NOMO-1 treated with dmso at 0.1 percent for 144 hours (cell line): ENCODE results near the gene CGN.
"Not testable (repeated sequence)": the region's sequence is repeated elsewhere in the genome, so short reads cannot be mapped to it uniquely, and the experiment has no call there.

Experiments used
- DNase-seq: peaks from one replicate; lab custom pipeline; 2025; ENCODE audit not compliant: unreplicated experiment; lab: John Stamatoyannopoulos, UW

CGN gene

DNA sequence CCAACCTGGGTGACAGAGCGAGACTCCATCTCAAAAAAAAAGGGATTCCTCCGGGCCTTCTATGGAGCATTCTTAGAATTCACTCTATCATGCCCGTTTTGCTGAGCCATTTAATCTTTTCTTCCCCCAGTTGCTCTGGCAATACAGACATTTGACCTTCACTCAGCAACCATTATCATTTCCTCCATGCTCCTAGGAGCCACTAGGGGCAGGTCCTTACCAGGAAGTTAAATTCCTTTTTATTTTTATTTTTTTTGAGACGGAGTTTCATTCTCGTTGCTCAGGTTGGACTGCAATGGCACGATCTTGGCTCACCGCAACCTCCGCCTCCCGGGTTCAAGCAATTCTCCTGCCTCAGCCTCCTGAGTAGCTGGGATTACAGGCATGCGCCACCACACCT, 9.7 kb upstream of the CGN start:
- no peak for DNase-seq

DNA sequence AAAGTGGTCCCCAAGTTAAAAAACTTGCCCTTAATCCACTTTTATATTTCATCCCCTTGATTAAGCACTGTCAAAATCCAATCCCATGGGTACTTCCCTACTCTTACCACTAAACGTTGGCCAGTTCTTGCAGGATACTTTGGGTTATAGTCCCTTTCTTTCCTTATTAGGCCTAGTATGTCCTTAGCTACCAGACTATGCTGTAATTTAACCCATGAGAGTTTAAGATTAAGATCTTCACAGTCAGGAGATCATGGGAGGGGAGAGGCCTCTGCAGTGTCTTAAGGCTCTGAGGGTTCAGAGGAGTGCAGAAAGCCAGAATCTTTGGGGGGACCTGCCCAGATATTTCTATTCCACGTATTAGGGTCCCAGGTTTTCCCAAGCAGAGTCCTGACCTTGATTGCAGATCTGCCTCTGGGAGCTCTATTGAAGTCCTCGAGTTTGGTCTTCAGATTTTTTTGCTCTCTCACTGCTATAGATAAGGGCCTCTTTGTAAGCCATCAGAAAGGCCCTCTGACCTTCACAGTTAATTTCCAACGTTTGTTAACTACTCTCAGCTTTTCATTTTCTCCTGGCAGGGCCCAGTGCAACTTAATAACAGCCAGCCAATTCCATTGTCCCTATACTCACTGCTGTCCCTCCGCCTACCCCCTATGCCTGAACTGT, 9.0 kb upstream of the CGN start:
- no peak for DNase-seq

DNA sequence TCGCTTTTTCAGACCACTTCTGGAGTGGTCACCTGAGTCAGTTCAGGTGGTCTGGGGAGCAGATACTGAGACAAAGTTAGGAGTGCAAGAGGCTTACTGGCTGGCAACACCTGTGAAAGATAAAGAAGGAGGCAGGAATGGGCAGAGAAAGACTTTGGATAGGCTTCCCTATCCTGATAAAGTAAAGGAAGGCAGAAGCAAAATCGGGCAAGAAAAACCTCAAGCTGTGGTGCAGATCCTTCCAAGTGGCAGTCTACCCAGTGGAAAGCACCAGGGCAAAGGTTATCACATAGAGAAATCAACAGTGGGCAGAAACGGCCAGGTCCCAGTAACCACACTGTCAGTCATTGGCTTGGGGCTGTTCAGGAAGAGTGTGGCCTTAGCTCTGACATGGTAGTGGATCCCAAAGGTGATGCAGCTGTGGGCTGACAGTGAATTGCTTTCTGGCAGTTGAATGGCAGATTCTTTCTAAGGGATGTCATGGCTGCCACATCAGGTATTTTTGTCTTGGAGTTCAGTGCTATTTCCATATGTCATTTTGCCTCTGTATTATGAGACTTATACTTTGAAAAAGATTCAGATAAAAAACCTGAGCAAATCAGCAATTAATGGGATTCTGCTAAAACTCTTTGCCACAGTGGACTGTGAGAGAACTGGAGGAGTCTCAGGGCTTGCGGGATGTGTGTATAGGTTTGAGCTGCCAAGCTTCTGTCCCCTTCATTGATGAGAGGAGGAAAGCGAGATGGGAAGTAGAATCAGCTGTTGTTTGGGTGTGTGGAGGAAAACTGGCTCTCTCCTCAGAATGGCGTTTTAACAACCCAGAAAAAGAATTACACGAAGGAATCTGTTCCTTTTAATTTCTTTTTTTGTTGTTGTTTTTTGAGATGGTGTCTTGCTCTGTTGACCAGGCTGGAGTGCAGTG, 8.1 kb upstream of the CGN start:
- no peak for DNase-seq

DNA sequence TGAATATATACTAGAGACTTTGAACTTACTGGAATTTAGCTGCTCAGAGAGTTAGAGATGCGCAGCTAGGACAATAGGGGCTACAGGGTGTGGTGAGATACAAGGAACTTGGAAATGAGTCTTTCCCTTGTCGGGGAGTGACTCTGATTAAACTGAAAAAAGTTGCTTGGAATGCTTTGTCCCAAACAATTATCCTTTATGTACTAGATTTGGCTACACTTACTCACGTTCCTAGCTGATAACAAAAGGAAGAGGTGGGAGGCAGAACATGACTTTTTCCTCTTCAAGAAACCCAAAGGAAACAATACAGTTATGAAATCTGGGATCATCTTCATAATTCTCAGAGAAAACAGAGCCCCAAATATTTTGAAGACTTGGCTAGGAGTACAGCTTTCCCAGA, 6.9 kb upstream of the CGN start:
- DNase-seq: no peak

DNA sequence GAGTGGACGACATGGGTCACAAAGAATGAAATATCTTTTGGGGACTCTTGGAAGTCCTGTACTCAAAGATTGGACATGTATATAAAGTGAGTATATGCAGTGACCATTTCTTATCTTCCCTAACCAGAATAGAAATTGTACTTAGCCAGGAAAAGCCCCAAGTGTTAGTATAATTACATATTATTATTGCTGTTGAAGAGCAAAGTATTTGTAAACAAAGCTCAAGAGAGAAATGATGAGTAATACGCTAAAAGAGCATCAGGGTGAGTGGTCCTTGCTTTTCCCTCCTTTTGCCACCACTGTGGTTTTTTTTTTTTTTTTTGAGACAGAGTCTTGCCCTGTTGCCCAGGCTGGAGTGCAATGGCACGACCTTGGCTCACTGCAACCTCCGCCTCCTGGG, 6.4 kb upstream of the CGN start:
- DNase-seq: no peak

DNA sequence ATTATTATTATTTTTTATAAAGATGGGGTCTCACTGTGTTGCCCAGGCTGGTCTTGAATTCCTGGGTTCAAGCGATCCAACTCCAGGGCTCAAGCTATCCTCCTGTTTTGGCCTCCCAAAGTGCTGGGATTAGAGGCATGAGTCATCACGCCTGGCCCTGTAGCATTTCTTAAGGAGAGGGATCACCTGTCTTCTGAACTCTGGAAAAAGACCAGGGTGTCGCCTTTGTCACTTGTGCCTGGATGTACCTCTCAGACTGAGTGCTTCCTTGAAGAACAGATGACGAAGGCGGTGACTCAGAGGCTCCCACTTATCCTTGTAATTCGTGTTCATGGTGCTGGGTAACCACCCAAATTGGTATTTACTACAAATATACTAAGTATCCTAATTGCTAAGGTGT, 2.4 kb upstream of the CGN start:
- no peak for DNase-seq

DNA sequence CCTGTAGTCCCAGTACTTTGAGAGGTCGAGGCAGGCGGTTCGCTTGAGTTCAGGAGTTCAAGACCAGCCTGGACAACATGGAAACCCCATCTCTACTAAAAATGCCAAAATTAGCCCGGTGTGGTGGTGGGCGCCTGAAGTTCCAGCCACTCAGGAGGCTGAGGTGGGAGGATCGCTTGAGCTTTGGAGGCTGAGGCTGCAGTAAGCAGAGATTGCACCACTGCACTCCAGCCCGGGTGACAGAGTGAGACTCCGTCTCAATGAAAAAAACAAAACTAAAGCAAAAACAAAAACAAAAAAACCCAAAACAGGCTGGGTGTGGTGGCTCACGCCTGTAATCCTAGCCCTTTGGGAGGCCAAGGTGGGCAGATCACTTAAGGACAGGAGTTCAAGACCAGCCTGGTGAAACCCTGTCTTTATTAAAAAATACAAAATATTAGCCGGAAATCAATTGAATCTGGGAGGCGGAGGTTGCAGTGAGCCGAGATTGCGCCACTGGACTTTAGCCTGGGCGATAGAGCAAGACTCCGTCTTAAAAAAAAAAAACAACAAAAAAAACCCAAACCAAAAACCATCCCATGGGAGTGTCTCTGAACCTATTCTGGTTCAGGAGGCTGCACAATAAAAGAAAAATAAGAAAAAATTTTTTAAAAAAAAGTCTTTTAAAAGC, 1.7 kb upstream of the CGN start:
- no peak for DNase-seq

DNA sequence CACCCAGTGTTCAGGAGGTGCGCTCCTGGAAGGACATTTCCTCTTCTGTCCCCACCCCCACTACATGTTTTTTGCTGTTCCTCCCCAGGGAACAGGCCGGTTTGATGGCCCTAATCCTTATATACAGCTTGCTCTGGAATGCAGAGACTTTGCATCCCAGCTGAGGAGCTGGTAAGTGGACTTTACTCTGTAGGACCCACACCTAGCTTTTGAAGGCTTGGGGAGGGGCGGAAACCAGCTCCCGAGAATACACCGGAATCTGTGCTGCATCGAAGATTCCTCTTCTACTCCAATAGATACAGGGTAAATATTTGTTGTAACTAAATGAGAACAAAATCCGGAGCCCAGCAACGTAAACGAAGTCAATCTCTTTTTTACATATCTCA, 1.2 kb upstream of the CGN start:
- no peak for DNase-seq

DNA sequence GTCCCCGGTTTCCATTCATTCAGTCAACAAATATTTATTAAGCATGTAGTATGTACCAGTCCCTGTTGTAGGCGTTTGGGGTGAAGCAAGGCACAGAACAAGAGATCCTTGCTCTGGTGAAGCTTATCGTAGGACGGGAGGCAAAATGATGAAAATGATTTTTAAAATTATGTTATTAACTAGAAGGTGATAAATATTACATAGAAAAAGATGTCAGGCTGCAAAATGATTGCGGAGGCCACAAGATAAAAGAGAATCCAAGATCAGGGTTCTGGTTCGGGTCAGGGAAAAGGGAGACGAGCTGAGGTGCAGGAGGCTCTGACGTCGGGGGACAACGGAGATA, 602 bp upstream of the CGN start:
- no peak for DNase-seq

DNA sequence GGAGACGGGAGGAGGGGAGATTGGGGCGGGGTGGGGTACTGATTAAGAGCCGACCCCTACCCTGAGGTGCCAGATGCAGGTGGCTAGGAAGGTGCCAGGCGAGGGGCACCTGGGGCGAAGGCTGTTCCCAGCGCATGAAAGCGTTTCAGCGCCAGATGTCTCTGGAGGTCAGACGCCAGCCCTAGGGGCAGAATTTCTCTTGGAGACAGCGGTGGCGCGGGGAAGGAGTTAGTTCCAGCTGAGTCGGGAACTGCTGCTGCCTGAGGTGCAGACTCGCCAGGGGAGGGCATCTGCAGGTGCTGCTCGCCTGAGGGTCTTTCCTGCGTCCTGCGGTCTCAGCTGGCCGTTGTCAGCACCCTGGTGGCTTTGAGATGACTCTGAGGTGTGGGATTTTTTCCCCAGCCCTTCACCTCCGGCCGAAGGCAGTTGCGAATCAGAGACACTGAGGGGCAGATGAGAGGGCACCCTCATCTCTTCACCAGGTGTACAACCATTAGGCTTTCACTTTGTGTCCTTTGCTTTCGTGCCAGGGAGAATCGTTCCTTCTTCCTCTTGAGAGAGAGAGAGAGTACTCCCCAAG, 539 bp downstream of the CGN start:
- no peak for DNase-seq

DNA sequence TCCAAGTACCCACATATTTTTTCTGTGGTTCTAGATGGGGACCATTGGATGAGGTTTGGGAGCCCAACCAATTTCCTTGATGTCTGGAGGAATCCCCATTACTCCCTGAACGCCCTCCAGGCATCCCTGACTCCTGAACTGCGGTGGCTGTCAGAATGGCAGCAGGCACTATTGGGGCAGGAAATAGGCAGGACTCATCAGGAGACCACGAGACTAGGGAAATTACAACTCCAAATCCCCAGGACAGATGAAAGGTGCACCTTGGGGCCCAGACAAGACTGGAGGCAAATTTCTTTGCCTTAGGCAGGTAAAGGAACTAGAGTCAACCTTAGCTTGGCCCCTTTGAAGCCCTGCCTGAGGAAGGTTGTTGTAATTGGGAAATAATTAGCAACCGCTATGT, 1.1 kb downstream of the CGN start:
- no peak for DNase-seq

DNA sequence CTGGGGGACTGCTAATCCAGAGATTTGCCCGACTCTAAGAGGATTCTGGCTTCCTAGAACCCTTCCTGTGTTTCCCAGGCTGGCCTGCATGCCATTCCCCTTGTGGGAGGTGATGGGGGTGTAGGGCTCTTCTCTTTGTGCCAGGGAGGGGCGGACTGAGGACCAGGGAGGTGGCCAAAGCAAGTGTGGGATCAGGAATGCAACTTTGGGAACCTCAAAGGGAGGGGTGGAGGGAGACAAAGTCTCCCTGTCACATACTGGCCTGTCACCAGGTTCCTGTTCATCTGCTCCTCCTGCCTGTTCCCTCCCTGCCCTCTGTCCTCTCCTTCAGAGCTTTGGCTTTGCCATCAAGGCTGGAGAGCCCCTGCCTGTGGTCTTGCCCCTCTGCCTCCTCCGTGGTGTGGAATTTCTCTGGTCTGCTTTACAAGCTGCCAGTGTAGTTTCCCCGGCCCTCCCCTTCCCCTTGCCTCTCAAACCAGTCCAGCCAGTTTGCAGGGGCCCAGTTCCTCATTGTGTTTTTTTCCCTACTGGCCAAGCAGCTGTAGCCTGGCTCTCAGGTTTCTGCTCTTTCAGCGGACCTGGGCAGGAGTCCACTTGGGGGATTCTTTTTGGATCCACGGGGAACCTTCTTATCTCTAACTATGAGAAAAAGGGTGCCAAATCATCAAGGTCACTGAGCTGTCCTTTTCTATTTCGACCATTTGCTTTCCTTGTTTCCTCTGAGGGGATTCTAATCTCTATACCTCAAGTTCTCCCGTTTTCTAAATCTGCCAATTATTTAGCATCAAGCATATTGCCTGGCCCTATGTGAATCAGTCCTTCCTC, 1.8 kb downstream of the CGN start:
- DNase-seq: no peak

DNA sequence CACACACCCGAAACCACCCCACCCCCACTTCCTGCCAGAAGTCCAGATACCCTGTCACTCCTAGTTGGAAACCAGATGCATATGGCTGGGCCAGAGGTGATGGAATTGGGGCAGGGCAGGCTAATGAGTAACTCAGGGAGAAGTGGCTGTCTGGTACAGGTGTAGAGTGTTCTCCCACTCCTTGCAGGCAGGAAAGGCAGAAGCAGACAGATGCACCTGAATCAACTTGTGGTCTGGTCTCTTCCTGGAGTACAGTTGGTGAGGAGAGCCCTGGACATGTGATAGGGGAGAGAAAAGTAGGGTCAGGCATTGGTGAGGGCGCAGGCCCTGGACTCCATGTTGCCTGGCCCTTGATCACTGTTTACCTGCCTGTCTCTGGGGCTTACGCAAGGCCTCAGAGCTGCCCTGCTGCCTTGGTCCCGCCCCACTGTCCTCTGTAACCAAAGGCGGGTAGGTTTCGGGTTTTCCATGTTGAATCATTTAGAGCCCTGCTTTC, 2.5 kb downstream of the CGN start:
- no peak for DNase-seq

DNA sequence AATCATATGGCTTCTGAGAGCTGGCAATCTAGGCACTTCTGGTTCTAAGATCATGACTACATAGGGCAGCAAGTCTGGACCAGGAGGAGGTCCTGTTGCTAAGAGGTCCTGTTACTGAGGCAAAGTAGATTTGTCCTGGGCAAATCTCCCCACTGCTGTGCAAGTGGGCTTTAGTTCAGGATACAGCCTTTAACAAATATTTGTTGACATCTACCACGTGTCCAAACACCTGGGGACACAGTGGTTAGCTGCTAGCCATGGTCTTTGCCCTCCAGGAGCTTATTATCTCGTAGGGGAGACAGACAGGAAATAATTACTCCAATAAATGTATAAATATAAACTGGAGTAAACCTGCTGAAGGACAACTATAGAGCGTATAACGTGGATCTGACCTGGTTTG, 3.2 kb downstream of the CGN start:
- DNase-seq: no peak

DNA sequence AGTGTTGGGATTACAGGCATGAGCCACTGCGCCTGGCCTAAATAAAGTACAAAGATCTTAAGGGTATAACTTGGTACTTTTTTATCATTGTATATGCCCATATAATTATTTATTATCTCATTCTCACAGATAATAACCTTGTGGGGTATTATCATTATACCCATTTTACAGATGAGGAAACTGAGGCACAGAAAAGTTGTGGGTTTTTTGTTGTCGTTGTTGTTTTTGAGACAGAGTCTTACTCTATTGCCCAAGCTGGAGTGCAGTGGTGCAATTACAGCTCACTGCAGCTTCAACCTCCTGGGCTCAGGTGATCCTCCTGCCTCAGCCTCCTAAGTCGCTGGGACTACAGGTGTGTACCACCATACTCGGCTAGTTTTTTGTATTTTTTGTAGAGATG, 4.1 kb downstream of the CGN start:
- no peak for DNase-seq

DNA sequence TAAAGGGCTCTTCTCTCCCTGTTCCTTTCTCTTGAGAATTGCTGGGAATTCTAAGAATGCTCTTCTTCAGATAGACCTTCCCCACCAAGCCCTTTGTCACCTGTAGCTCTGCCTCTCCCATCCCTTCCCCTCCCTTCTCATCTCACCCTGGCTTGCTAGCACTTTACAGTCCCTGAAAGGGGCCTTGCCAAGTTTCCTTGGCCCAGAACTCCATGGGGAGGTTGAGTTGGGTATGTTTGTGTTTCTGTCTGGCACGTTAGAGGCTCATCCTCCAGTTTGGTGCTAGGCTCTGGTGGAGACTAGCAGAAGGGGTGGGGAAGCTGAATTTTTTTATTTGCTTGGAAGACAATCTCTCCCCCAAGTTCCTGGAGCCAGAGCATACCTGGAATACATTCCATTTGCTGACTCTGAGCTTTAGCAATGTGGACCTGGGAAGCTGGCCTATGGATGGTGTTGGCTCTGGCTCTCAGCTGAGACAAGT, 4.9 kb downstream of the CGN start:
- no peak for DNase-seq

DNA sequence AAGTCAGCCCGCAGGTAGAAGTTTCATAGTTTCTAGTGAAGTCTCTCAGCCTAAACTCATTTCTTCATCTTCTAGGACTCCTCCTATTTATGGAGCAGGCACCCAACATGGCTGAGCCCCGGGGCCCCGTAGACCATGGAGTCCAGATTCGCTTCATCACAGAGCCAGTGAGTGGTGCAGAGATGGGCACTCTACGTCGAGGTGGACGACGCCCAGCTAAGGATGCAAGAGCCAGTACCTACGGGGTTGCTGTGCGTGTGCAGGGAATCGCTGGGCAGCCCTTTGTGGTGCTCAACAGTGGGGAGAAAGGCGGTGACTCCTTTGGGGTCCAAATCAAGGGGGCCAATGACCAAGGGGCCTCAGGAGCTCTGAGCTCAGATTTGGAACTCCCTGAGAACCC, 7.2 kb downstream of the CGN start:
- DNase-seq: no peak

DNA sequence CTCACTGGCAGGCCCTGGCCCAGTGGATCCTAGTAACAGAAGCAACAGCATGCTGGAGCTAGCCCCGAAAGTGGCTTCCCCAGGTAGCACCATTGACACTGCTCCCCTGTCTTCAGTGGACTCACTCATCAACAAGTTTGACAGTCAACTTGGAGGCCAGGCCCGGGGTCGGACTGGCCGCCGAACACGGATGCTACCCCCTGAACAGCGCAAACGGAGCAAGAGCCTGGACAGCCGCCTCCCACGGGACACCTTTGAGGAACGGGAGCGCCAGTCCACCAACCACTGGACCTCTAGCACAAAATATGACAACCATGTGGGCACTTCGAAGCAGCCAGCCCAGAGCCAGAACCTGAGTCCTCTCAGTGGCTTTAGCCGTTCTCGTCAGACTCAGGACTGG, 7.7 kb downstream of the CGN start:
- DNase-seq: no peak

DNA sequence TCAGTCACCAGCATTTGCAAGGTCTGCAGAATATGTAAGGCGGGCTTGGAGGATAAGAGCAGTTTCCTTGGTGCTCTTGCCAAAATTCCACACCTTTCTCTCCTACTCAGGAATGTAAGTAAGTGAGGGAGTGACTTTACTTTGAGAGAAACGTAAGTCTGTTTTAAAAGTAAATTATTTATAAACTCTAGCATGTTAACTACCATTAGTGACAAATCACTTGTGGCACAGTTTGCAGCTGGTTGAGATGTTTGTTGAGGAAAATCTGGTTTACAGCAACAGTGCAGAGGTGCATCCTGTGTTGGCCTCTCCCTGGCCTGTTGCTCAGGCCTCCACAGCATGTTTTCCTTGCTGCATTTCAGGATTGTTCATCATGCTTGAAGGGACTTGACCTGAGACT, 8.5 kb downstream of the CGN start:
- DNase-seq: no peak

DNA sequence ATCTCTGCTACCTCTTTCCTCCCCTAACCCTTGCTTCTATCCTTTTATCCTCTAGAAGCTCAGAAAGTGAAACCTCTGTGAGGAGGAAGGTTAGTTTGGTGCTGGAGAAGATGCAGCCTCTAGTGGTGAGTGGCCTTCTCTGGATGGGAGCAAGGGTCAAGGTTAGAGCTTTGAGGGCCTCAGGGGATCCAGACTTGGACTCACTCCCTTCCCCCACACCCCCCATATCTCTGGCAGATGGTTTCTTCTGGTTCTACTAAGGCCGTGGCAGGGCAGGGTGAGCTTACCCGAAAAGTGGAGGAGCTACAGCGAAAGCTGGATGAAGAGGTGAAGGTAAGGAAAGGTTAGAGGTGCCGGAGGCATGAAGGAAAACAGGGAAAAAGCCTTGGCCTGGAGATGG, 9.2 kb downstream of the CGN start:
- DNase-seq: no peak

DNA sequence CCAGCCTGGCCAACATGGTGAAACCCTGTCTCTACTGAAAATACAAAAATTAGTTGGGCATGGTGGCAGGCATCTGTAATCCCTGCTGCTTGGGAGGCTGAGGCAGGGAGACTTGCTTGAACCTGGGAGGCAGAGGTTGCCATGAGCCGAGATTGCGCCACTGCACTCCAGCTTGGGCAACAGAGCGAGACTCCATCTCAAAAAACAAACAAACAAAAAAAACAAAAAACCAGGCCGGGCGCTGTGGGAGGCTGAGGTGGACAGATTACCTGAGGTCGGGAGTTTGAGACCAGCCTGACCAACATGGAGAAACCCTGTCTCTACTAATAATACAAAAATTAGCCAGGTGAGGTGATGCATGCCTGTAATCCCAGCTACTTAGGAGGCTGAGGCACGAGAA, 11.2 kb downstream of the CGN start:
- not testable (repeated sequence) for DNase-seq
